ENCODE results near the gene EMP3. TPM values are rescaled to one million over a fixed set of nuclear protein-coding genes. Genes with fewer than 3 reads are reported as not detected.

The EMP3 gene
- total RNA-seq, 1 experiment from 2014 or later, result 8.9 TPM

- no peak overlapping the region for H3K4me3 Mint-ChIP-seq
- no peaks in the 10 kb centered on the region for H3K27me3 Mint-ChIP-seq (ENCODE audit: low read depth)
- ChIA-PET POLR2A (interaction anchor here (0.5 to 0.6 kb wide), 2 partner anchors 38 to 166 kb away, joined by 3 to 7 read pairs; no protein-coding TSS in a partner anchor), CTCF (interaction anchor here (0.6 to 3.3 kb wide), 8 partner anchors 16 to 1452 kb away, joined by 3 to 27 read pairs (median 6); no protein-coding TSS in a partner anchor)
- H3K4me1 Mint-ChIP-seq, result peaks cover 20% of the 10 kb centered on the region
- TF ChIP-seq PRDM15 (CRISPR knock-in tag; IDR thresholded peaks at IDR 0.05), result no peak
- DNase-seq (ENCODE audit: low spot score) (no peak), ATAC-seq (no peak)
- peaks cover 7% of the 10 kb centered on the region for H3K36me3 Mint-ChIP-seq
- H3K9me3 Mint-ChIP-seq, result no peaks in the 10 kb centered on the region
- no peak overlapping the region for H3K27ac Mint-ChIP-seq
Observed at GRCh38 chr19:48292798-48293197, 32.6 kb upstream of the EMP3 start.

- DNase-seq (ENCODE audit: low spot score) (no peak), ATAC-seq (no peak)
- Mint-ChIP-seq H3K4me1 (peaks cover 11% of the 10 kb centered on the region), H3K9me3 (no peaks in the 10 kb centered on the region), H3K4me3 (no peak overlapping the region), H3K36me3 (no peaks in the 10 kb centered on the region), H3K27me3 (ENCODE audit: low read depth) (no peaks in the 10 kb centered on the region), H3K27ac (no peak overlapping the region)
- CTCF ChIA-PET, result interaction anchor here (1.1 to 4.5 kb wide), 3 partner anchors 14 to 99 kb away, joined by 3 to 26 read pairs (median 17); no protein-coding TSS in a partner anchor
- POLR2A ChIA-PET, result no interaction called here
- no peak for TF ChIP-seq FOXJ3 (CRISPR knock-in tag; IDR thresholded peaks at IDR 0.05; ENCODE audit: borderline replicate concordance)
- TF ChIP-seq ERG (CRISPR knock-in tag; IDR thresholded peaks at IDR 0.05), result no peak
- TF ChIP-seq JUN (CRISPR knock-in tag; IDR thresholded peaks at IDR 0.05), result no peak
- TF ChIP-seq ATF1 (CRISPR knock-in tag; IDR thresholded peaks at IDR 0.05), result no peak
- no peak for TF ChIP-seq ZNF281 (CRISPR knock-in tag; IDR thresholded peaks at IDR 0.05)
- TF ChIP-seq PREB (CRISPR knock-in tag; IDR thresholded peaks at IDR 0.05; ENCODE audit: borderline replicate concordance), result no peak
- TF ChIP-seq SMAD3 (CRISPR knock-in tag; IDR thresholded peaks at IDR 0.05; ENCODE audit: borderline replicate concordance), result no peak
- no peak for TF ChIP-seq ZNF396 (CRISPR knock-in tag; IDR thresholded peaks at IDR 0.05; ENCODE audit: borderline replicate concordance)
- TF ChIP-seq FOXP4 (CRISPR knock-in tag; IDR thresholded peaks at IDR 0.05), result no peak
Observed at GRCh38 chr19:48295458-48295857, 29.9 kb upstream of the EMP3 start.

Data from WTC11 (cell line).